ENCODE data around the gene NXPH4.
A peak's percentile ranks its signal among the peaks of the same experiment; 100 is the strongest.

Gene NXPH4

DNA sequence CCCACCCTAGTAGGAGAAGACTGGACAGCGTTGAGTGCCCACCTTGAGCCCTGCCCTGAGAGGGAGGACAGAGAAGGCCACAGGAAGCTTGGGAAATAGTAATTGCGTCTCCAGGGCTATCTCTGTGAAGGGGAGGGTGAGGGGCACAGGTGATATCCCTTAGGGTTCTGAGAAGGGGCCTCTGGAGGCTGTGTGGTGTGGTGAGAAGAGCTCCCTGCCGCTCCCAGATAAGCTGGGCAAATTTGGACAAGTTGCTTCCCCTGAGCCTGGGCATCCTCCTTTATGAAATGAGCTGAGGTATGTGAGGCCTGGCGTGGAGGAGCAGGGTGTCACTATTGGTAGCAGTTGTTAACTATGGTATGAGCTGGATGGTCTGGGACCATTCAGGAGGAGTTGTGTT, 45.7 kb upstream of the NXPH4 start:
- TF ChIP-seq, protein P1, sequence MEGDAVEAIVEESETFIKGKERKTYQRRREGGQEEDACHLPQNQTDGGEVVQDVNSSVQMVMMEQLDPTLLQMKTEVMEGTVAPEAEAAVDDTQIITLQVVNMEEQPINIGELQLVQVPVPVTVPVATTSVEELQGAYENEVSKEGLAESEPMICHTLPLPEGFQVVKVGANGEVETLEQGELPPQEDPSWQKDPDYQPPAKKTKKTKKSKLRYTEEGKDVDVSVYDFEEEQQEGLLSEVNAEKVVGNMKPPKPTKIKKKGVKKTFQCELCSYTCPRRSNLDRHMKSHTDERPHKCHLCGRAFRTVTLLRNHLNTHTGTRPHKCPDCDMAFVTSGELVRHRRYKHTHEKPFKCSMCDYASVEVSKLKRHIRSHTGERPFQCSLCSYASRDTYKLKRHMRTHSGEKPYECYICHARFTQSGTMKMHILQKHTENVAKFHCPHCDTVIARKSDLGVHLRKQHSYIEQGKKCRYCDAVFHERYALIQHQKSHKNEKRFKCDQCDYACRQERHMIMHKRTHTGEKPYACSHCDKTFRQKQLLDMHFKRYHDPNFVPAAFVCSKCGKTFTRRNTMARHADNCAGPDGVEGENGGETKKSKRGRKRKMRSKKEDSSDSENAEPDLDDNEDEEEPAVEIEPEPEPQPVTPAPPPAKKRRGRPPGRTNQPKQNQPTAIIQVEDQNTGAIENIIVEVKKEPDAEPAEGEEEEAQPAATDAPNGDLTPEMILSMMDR (IDR thresholded peaks at IDR 0.05; ENCODE audit: low read depth, low read length), result no peak
- no peak overlapping the region for H3K4me3 ChIP-seq (replicated peaks in 1 of 2; ENCODE audit: low read depth in 2 of 2, low read length in 2 of 2)
- no peak for DNase-seq (ENCODE audit: low read depth in 2 of 2)

DNA sequence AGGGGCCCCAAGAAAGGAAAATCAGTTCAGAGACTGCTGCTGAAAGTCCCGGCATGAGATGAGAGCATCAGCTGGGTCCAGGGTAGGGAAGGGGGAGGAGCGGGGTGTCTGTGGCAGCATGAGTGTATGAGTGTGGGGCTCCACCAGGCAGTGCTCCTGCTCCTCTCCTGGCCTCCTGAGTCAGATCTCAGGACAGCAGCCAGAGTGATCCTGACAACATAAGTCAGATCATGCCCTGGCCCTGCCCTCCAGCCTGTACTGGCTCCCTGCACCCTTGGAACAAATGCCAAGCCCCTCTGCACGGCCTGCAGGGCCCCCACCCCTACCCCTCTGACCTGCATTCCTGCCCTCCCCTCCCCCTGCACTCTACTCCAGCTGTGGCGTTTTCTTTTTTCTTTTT, 44.9 kb upstream of the NXPH4 start:
- no peak overlapping the region for H3K4me3 ChIP-seq (replicated peaks in 1 of 2; ENCODE audit: low read depth in 2 of 2, low read length in 2 of 2)
- TF ChIP-seq, protein P1 (IDR thresholded peaks at IDR 0.05; ENCODE audit: low read depth, low read length), result no peak
- DNase-seq (ENCODE audit: low read depth in 2 of 2), result peak; percentile 72 to 76

DNA sequence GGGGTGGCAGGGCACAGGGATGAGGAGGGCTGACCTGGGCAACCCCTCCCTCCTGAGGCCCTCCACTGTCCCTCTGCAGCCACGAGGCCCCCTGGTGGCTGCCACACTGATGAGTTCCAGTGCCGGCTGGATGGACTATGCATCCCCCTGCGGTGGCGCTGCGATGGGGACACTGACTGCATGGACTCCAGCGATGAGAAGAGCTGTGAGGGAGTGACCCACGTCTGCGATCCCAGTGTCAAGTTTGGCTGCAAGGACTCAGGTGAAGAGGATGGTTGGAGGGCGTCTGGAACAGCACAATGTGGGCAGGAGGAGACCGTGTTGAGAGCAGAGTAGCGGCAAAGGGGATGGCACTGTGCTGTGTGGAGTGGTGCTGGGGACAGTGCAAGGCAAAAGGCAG, 43.5 kb upstream of the NXPH4 start:
- no peak for DNase-seq (ENCODE audit: low read depth in 2 of 2)
- TF ChIP-seq, protein P1 (IDR thresholded peaks at IDR 0.05; ENCODE audit: low read depth, low read length), result peak; percentile 64
- no peak overlapping the region for H3K4me3 ChIP-seq (replicated peaks in 1 of 2; ENCODE audit: low read depth in 2 of 2, low read length in 2 of 2)

DNA sequence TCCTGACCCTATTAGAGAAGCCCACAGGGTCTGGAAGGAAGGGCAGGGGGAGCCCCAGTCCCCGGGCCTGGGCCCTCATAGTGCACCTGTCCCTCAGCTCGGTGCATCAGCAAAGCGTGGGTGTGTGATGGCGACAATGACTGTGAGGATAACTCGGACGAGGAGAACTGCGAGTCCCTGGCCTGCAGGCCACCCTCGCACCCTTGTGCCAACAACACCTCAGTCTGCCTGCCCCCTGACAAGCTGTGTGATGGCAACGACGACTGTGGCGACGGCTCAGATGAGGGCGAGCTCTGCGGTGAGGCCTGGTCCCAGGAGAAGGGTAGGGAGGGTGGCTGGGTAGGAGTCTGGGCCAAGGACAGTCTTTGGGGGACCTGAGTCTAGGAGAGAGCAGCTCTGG, 42.9 kb upstream of the NXPH4 start:
- TF ChIP-seq, protein P1 (IDR thresholded peaks at IDR 0.05; ENCODE audit: low read depth, low read length), result no peak
- no peak for DNase-seq (ENCODE audit: low read depth in 2 of 2)
- no peak overlapping the region for H3K4me3 ChIP-seq (replicated peaks in 1 of 2; ENCODE audit: low read depth in 2 of 2, low read length in 2 of 2)

DNA sequence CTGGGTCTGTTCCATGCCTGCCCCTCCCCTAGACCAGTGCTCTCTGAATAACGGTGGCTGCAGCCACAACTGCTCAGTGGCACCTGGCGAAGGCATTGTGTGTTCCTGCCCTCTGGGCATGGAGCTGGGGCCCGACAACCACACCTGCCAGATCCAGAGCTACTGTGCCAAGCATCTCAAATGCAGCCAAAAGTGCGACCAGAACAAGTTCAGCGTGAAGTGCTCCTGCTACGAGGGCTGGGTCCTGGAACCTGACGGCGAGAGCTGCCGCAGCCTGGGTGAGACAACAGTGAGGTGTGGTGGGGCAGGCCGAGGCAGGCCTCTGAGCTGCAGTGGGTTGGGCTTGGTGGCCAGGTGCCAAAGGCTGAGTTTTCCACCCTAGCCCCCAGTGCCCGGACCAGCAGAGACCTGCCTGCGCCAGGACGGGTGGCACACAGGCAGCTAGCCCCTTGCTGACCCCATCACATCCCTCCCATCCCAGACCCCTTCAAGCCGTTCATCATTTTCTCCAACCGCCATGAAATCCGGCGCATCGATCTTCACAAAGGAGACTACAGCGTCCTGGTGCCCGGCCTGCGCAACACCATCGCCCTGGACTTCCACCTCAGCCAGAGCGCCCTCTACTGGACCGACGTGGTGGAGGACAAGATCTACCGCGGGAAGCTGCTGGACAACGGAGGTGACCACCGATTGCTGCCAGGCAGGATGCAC, 41.0 kb upstream of the NXPH4 start:
- H3K4me3 ChIP-seq (replicated peaks in 1 of 2; ENCODE audit: low read depth in 2 of 2, low read length in 2 of 2), result no peak overlapping the region
- peak; percentile 81 to 86 for DNase-seq (ENCODE audit: low read depth in 2 of 2)
- TF ChIP-seq, protein P1 (IDR thresholded peaks at IDR 0.05; ENCODE audit: low read depth, low read length), result peak; percentile 90

DNA sequence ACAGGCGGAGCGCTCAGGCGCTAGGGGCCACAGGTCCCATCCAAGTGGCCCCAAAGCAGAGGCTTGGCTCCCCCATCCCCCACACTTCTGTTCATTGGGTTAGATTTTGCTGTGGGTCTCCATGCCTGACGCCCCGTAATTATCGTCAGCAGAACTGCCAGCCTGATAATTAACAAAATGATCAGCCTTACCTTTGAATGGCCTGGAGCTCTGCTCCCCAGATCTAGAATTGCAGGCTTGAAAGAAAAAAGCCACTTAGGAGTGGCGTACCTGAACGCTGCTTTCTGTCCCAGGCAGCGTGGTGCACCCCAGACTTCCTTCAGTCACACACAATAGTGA, 40.5 kb upstream of the NXPH4 start:
- TF ChIP-seq, protein P1 (IDR thresholded peaks at IDR 0.05; ENCODE audit: low read depth, low read length), result no peak
- DNase-seq (ENCODE audit: low read depth in 2 of 2), result no peak
- no peak overlapping the region for H3K4me3 ChIP-seq (replicated peaks in 1 of 2; ENCODE audit: low read depth in 2 of 2, low read length in 2 of 2)

DNA sequence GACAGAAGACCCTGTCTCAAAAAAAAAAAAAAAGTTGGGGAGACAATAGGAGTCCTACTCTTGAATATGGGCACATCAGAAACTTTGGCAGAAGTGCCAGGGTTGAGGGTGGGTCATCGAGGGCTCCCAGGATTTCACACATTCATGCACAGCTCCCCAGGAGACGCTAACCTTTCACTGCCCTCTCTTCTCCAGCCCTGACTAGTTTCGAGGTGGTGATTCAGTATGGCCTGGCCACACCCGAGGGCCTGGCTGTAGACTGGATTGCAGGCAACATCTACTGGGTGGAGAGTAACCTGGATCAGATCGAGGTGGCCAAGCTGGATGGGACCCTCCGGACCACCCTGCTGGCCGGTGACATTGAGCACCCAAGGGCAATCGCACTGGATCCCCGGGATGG, 39.7 kb upstream of the NXPH4 start:
- no peak overlapping the region for H3K4me3 ChIP-seq (replicated peaks in 1 of 2; ENCODE audit: low read depth in 2 of 2, low read length in 2 of 2)
- TF ChIP-seq, protein P1 (IDR thresholded peaks at IDR 0.05; ENCODE audit: low read depth, low read length), result no peak
- DNase-seq (ENCODE audit: low read depth in 2 of 2), result peak in 1 of 2 donors; percentile 43
